ENCODE measurements around the gene PHF23. TPM values are rescaled to one million over a fixed set of nuclear protein-coding genes. Genes with fewer than 3 reads are reported as not detected.

Gene PHF23
- total RNA-seq, 1 experiment from 2014 or later = 48.5 TPM

- intact Hi-C loops (cut with micrococcal nuclease) = no loop called here
- H3K9ac ChIP-seq (ENCODE audit: low read length) = no peak overlapping the region
- H2AFZ ChIP-seq (ENCODE audit: low read depth, low read length, poor library complexity, severe bottlenecking) = no peak overlapping the region
- H3K9me2 ChIP-seq (ENCODE audit: insufficient read depth) = no peaks in the 10 kb centered on the region
- no peak for TF ChIP-seq CBX3 (IDR thresholded peaks at IDR 0.05; ENCODE audit: low read depth)
- TF ChIP-seq POLR2A (IDR thresholded peaks at IDR 0.05; ENCODE audit: borderline replicate concordance, extremely low read depth, insufficient read depth, insufficient read length) = no peak
- no peak for TF ChIP-seq MAX (IDR thresholded peaks at IDR 0.05)
- TF ChIP-seq SRF (IDR thresholded peaks at IDR 0.05; ENCODE audit: low read depth) = no peak
- TF ChIP-seq POLR2AphosphoS5 (IDR thresholded peaks at IDR 0.05; ENCODE audit: low read depth, low read length) = no peak
- no peak for TF ChIP-seq SP1 (IDR thresholded peaks at IDR 0.05; ENCODE audit: low read depth)
- H3K4me2 ChIP-seq (ENCODE audit: low read length) = no peak overlapping the region
- ATAC-seq (no peak), DNase-seq (ENCODE audit: low read depth, low spot score) (no peak)
- no peaks in the 10 kb centered on the region for H4K20me1 ChIP-seq (ENCODE audit: insufficient read depth)
- no peak overlapping the region for H3K4me3 ChIP-seq (replicated peaks in 1 of 2; ENCODE audit: low read depth in 1 of 2, low read length in 2 of 2)
- peaks cover 13 to 34% of the 10 kb centered on the region in 2 experiments for H3K4me1 ChIP-seq (ENCODE audit: control insufficient read depth in 1 of 2, insufficient read depth in 2 of 2, low read length in 2 of 2)
- RAD21 ChIA-PET (ENCODE audit: low non-redundant PET in 1 of 2, low total read pairs in 2 of 2, uncharacterized antibody in 2 of 2, unreplicated experiment in 2 of 2) = no interaction called here
- H3K27ac ChIP-seq (ENCODE audit: low read depth, low read length) = no peak overlapping the region
- POLR2A ChIA-PET = no interaction called here
- BruUV-seq (replicated peaks) = no TSS peak
- no peaks in the 10 kb centered on the region for H3K9me3 ChIP-seq (ENCODE audit: control insufficient read depth in 1 of 2, insufficient read depth in 1 of 2, low read depth in 1 of 2, low read length in 2 of 2)
- H3K79me2 ChIP-seq (ENCODE audit: insufficient read depth, low read length) = no peaks in the 10 kb centered on the region
- no peaks in the 10 kb centered on the region for H3K27me3 ChIP-seq (ENCODE audit: insufficient read depth, low read length)
- CTCF ChIA-PET = interaction anchor here (0.7 to 1.3 kb wide), 2 partner anchors 17 to 364 kb away, joined by 3 to 6 read pairs; no protein-coding TSS in a partner anchor
- H3K36me3 ChIP-seq (ENCODE audit: control insufficient read depth in 1 of 2, insufficient read depth in 2 of 2, low read length in 2 of 2) = no peaks in the 10 kb centered on the region
Measured at GRCh38 chr17:7279448-7279847, 40.2 kb upstream of the PHF23 start.

- no peaks in the 10 kb centered on the region for H3K27me3 ChIP-seq (ENCODE audit: insufficient read depth, low read length)
- no peaks in the 10 kb centered on the region for H4K20me1 ChIP-seq (ENCODE audit: insufficient read depth)
- no peaks in the 10 kb centered on the region for H3K36me3 ChIP-seq (ENCODE audit: control insufficient read depth in 1 of 2, insufficient read depth in 2 of 2, low read length in 2 of 2)
- no peak overlapping the region for H3K4me3 ChIP-seq (replicated peaks in 1 of 2; ENCODE audit: low read depth in 1 of 2, low read length in 2 of 2)
- no peaks in the 10 kb centered on the region for H3K9me3 ChIP-seq (ENCODE audit: control insufficient read depth in 1 of 2, insufficient read depth in 1 of 2, low read depth in 1 of 2, low read length in 2 of 2)
- POLR2A ChIA-PET = interaction anchor here (1.0 to 1.1 kb wide), 2 partner anchors 9 to 17 kb away, joined by 3 to 4 read pairs; no protein-coding TSS in a partner anchor
- peaks cover 5% of the 10 kb centered on the region for H3K79me2 ChIP-seq (ENCODE audit: insufficient read depth, low read length)
- intact Hi-C loops (cut with micrococcal nuclease) = loop anchor here (10.0 kb wide), 1 partner anchor 168 kb away; the partner anchor contains the start of genes FGF11 and TMEM102
- ATAC-seq = no peak
- CTCF ChIA-PET = interaction anchor here (1.0 to 1.3 kb wide), 2 partner anchors 15 to 52 kb away, joined by 3 to 4 read pairs; partner anchors contain the start of gene SLC2A4
- no peak overlapping the region for H3K27ac ChIP-seq (ENCODE audit: low read depth, low read length)
- no peak for DNase-seq (ENCODE audit: low read depth, low spot score)
- RAD21 ChIA-PET (ENCODE audit: low non-redundant PET in 1 of 2, low total read pairs in 2 of 2, uncharacterized antibody in 2 of 2, unreplicated experiment in 2 of 2) = no interaction called here
- peak overlapping the region; percentile 40 for H3K4me2 ChIP-seq (ENCODE audit: low read length)
- BruUV-seq (replicated peaks) = no TSS peak
- H3K4me1 ChIP-seq (ENCODE audit: control insufficient read depth in 1 of 2, insufficient read depth in 2 of 2, low read length in 2 of 2) = peaks cover 22 to 48% of the 10 kb centered on the region in 2 experiments
- no peaks in the 10 kb centered on the region for H3K9me2 ChIP-seq (ENCODE audit: insufficient read depth)
- peak overlapping the region; percentile 22; the same call in 1 of the 2 replicates for H3K9ac ChIP-seq (ENCODE audit: low read length)
- H2AFZ ChIP-seq (ENCODE audit: low read depth, low read length, poor library complexity, severe bottlenecking) = no peak overlapping the region
- no peak for TF ChIP-seq ZFX (IDR thresholded peaks at IDR 0.05)
- no peak for TF ChIP-seq EZH2 (IDR thresholded peaks at IDR 0.05)
- no peak for TF ChIP-seq RAD21 (IDR thresholded peaks at IDR 0.05; ENCODE audit: low read depth)
- TF ChIP-seq POLR2AphosphoS5 (IDR thresholded peaks at IDR 0.05; ENCODE audit: low read depth, low read length) = no peak
- TF ChIP-seq ATF3 (IDR thresholded peaks at IDR 0.05) = no peak
- TF ChIP-seq ELF1 (IDR thresholded peaks at IDR 0.05; ENCODE audit: borderline replicate concordance, low read depth) = no peak
- no peak for TF ChIP-seq ZBTB33 (IDR thresholded peaks at IDR 0.05; ENCODE audit: extremely low read depth, insufficient replicate concordance, low read length)
- TF ChIP-seq SRF (IDR thresholded peaks at IDR 0.05; ENCODE audit: low read depth) = no peak
- no peak for TF ChIP-seq EZH2phosphoT487 (IDR thresholded peaks at IDR 0.05; ENCODE audit: borderline replicate concordance)
- TF ChIP-seq ZNF274 (IDR thresholded peaks at IDR 0.05; ENCODE audit: low read depth, low read length) = no peak
- TF ChIP-seq JUND (IDR thresholded peaks at IDR 0.05) = no peak
- TF ChIP-seq POLR2A (IDR thresholded peaks at IDR 0.05; ENCODE audit: borderline replicate concordance, extremely low read depth, insufficient read depth, insufficient read length) = no peak
- no peak for TF ChIP-seq EGR1 (IDR thresholded peaks at IDR 0.05; ENCODE audit: low read depth)
- TF ChIP-seq CEBPB (IDR thresholded peaks at IDR 0.05; ENCODE audit: low read depth) = no peak
- no peak; the same call in 1 of the 2 replicates for TF ChIP-seq SP1 (IDR thresholded peaks at IDR 0.05; ENCODE audit: low read depth)
Measured at GRCh38 chr17:7266784-7267183, 27.5 kb upstream of the PHF23 start.

Data from HCT116 (cell line).